ENCODE measurements around the gene OPCML.

OPCML gene

DNA sequence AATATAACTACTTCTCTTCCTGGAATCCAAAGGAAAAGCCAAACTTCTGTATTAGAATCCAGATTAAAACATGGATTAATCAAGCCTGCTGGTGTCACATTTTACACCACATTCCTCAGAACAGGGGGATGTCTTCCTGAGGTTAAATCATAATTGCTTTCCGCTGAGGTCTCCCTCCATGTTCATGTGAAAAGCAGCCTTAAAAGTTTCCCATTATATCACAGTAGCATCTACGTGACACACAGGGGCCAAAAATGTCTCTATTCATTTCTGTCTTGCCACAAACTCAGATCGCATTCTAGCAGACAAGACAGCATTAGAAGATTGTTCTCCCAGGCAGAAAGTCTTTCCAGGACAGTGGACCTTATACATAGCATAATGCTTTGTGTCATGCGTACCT, 788.7 kb downstream of the OPCML start:
- DNase-seq (ENCODE audit: low read depth in 2 of 2) = no peak

DNA sequence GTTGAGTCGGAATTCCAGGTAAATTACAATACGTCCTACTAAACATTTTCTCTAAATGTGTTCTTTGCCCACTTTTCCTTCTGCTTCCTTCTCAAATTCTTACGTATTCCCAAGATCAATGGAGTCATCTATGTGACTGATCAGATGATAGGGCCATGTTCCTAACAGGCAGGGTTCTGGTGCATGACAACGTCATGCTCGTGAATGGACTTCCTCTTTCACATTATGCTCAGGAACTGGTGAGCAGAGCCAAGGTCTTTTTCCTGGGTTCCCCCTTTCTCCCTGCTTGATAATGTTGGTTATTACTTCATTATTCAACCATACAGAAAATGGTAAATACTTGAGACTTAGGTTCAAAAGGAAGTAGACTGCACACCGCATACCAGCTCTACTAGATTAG, 789.4 kb downstream of the OPCML start:
- DNase-seq (ENCODE audit: low read depth in 2 of 2) = no peak

DNA sequence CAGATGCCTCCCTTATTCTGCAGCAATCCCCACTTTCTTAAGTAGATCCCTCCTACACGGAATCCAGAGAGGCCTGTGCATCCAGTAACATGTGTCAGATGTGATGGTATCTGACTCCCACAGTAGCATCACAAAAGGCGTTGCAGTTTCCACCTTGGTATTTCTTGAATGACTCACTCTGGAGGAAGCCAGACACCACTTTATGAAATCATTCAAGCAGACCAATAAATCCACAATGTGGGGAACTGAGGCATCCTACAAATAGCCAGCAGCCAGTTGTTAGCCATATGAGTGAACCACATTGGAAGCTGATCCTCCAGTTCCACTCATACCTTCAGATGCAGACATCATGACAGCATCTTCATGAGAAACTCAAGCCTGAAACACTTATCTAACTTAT, 798.1 kb downstream of the OPCML start:
- DNase-seq (ENCODE audit: low read depth in 2 of 2) = no peak

DNA sequence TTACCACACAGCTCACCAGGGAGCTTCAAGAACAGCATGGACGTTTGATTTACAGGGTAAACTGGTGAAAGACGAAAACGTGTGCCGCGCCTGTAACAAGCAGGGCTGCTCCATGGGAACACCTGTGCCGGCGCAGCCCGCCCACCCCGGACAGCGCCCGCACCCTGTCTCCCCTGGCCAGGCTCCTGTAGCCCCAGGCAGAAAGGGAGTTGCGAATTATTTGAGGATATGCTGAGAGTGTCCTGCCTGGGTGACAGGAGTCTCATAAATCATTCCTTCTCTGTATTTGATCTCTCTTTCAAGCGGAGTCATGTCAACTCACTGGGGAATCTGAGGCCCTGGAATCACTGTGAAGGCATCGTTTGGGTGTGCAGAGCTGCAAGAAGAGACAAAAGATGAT, 804.3 kb downstream of the OPCML start:
- no peak for DNase-seq (ENCODE audit: low read depth in 2 of 2)

DNA sequence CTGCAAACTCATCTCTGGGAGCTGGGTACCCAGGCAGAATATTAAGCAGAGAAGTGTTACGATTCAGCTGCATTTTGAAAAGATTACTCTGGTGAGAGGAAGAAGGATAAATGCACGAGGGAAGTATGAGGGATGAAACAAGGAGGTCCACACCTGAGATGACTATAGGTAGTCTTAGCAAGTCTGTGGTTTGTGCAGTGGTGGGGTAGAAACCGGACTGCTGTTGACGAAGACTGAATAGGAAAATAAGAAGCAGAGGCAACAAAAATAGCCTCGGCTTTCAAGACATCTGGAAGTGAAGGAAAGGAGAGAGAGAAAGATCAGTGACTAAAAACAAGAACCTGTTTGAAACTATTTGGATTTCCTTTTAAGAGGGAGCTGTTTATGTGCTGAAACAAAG, 810.8 kb downstream of the OPCML start:
- no peak for DNase-seq (ENCODE audit: low read depth in 2 of 2)

DNA sequence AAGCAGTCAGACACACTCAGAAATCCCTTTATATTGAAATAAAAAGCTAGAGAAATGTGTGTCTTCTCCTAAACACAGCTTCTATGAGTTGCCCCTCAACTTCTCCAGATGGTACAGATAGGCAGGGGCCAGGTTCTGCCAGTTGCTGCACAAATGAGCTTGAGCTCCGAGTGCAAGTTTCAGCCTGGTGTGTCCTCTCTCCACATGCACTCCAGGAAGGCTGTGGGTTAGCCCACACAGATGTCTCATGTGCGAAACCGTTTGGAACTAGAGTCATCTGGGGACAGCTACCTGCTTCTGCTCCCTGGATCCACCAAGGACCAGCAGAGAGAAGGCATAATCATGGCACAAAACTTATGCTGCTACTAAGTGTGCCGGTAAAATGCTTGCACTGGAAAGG, 812.6 kb downstream of the OPCML start:
- DNase-seq (ENCODE audit: low read depth in 2 of 2) = no peak

DNA sequence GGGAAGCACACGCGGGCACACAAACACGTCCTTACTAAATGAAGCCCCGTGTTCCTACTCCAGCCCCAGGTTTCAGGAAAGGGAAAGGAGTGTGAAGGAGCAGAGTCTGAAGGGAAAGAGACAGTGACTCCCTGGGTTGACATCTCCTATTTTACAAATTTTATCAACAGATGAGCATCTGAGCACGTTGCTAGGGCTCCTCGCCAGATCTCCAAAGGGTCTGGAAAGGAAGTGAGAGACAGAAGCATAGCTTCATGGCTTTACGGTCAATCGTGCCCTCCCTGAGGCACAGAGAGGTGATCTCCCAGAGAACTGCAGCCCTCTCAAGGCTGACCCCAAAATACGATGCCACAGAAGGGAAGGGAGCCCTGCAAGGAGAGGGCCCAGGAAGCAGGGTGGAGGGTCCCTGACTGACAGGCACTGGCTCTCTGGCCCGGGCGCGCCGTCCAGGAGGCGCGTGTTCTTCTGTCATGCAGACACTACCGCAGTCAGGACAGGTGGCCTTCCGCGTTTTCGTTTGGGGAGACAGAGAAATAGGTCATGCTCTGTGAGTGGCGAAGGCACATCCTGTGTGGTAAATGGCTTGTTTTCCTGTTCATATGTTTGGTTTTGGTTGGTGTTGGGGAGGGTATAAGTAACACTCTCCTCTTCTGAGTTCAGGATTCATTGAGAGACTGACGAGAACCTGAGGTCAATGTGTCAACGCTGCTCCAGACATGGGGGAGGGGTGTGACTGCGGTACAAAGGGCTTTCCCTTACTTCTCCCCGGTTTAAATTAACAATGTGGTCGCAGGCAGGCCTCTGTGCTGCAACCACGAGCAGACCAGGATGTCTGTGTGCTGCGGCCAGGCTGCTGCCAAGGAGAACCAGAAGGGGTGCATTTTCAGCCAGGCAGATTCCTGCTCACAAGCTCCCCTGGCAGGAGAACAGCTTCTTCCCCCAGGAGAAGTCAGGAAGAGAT, 813.3 kb downstream of the OPCML start:
- DNase-seq (ENCODE audit: low read depth in 2 of 2) = peak; percentile 34 to 42

DNA sequence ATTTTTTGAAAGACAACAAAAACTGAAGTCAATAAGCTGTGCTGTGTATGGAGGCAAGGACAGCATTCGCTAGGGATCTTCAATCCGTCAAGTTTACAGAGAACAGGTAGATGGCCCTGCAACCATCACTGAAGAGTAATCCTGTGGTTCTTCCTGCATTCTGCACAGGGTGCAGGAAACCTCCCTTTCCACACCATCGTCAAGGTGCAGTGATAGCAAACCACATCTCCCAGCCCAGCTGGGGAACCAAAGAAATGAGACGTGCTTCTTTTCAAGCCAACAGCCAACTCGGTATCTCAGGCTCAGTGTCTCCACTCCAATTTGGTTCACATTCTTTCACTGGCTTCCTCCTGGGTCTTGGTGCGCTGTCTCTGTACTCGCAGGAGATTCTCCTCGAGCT, 814.5 kb downstream of the OPCML start:
- no peak for DNase-seq (ENCODE audit: low read depth in 2 of 2)

DNA sequence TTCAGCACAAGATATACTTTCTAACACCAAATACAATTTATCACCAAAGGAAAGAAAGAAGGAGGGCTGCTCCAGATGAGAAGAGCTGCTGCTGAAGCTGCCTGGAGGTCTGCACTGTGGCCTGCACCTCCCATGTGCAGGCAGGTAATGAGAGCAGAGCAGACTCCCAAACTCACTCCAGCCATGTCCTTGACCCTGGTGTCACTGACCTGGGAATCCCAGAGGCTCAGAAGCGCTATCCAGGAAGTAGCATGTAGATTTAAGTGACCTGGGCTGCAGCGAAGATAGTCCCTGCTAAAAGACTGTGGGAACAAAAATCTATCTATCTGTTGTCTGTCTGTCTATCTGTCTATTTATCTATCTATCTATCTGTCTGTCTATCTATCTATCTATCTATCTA, 816.3 kb downstream of the OPCML start:
- no peak for DNase-seq (ENCODE audit: low read depth in 2 of 2)

DNA sequence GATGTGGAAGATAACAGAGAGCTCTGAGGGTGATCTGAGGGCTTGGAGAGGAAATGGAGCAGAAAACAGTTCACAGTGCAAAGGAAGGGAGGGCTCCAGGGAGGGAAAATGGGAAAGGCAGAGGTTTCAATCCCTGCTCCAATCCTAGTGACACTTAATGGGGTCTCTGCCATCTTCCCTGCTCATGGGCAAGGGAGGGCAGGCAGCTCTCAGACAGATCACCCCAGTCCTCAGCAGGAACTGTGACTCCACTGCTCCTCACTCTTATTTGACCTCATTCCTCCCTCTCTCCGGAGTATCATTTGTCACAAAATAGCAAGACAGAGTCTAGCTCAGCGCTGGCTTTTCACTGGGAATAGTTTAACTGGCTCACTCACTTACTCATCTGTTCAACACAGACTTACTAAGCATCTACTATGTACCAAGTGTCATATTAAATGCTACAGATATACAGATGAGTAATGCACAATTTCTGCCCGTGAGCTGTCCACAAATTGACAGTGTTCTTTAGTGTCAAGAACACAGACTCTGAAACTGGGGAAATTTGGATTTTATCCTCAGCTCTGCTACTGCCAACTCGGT, 817.4 kb downstream of the OPCML start:
- no peak for DNase-seq (ENCODE audit: low read depth in 2 of 2)

DNA sequence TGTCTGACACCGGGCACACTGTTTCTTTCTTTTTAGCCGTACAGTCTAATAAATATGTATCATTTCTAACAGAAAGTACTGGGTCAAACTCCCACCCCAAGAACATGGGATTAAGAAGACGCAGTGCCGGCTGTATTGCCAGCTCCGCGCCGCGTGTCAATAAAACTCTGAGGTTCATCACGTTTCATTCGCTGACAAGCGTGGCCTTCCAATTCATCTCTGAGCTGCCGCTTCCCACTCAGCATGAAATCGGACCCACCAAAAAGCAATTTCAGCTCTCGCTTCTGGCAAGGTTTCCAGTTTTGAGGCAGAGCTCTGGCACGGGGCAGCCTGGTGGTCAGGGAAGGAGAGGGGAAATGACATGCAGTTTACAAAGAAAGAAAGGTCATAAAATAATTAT, 819.8 kb downstream of the OPCML start:
- no peak for DNase-seq (ENCODE audit: low read depth in 2 of 2)

DNA sequence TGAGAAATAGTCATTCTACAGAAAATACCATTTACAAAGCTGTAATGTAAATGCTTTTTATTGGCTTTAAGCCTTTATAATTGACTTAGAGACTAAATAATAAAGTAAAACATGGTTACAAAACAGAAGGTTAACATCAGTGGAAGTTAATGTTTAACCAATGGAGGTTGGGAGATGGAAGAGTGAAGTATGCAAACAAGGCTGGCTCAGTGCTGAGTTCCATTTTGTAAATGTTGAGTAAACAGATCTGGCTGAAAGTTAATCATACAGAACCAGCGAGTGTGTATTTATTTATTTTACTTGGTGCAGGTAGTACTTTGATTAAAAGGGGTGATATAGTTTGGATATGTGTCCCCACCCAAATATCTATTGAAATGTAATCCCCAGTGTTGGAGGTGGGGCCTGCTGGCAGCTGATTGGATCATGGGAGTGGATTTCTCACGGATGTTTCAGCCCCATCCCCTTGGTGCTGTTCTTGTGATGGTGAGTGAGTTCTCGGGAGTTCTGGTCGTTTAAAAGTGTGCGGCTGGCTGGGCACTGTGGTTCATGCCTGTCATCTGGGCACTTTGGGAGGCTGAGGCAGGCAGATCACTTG, 827.4 kb downstream of the OPCML start:
- no peak for DNase-seq (ENCODE audit: low read depth in 2 of 2)

DNA sequence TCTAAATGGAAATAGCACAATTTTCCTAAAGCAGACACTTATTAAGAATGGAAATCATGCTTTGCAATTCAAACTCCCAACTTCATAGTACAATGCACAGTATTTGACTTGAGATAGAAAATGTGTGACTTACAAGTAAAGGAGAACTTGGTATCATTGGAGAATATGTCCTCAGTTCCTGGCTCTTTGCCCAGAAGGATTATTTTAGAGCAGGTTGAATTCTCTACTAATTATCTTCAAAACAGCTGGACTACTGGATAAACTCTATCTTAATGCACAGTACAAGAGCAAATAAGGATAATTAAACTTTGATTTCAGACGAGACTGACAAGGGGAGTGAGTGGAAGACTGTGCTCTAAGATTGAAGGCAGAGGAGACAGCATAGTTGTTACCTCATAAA, 839.4 kb downstream of the OPCML start:
- DNase-seq (ENCODE audit: low read depth in 2 of 2) = no peak

DNA sequence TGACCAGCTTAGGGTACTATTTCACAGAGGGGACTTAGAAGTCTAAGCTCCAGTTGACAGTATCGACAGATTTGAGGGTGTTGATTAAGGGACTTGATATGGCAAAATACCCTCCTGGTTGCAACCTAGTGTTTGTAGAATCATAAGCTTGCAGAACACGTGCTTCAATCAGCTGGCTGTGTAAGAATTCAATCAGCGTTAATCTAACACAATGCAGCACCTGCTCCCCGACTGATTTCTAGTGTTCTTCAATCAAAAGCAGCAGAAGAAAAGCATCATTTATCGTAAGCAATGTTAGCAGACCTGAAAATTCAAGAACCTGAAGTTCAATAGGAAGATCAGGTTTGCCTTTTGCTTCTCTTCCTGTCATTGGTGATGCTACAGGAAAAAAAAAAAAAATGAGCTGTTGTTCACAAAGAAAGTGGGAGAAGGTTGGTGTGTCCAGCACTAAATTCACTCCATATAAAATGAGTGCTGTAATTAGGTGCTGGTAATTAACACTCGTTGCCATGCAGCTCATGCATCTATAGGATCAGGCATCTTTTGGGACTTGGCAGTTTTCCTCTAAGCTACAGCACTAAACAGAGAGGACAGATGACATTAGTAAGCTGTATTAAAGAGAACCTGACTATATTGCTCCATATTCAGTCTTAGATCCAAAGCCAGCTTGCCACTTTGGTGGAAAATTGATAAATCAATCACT, 840.3 kb downstream of the OPCML start:
- DNase-seq (ENCODE audit: low read depth in 2 of 2) = no peak

DNA sequence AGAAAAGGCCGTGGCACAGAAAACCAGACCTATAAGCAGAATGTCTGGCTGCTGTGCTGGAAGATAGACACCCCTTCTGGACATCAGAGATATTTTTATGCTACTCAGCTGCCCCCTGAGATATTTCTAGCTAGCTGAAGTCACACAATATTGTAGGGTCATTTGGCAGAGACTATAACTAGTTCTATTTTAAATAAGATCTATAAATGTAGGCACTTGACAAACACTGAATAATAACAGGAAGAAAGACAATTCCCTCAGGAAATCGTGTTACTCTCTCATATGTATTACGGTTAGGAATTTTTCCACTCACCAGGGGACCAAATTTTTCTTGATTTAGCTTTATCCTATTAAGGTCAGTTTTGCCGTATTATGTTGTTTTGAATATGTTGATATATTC, 845.4 kb downstream of the OPCML start:
- DNase-seq (ENCODE audit: low read depth in 2 of 2) = no peak

DNA sequence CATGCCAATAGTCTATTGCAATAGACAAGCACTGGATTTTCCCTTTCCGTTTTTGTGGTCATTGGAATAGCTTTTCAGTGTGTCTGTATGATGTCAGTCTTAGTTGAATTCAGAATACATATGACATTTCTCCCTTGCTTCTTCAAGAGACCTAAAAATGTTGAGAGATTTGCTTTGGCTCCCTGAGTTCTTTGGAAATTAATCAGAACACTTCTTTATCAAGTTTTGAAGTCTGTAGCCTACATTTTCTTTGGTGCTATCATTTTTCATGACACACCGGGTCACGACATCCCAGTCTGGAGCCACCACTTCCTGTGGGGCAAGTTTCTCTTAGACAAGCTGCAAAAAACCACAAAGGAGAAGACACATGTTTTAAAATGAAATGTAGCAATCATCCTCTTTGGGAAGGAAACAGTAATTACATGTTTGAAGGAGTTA, 847.1 kb downstream of the OPCML start:
- no peak for DNase-seq (ENCODE audit: low read depth in 2 of 2)

DNA sequence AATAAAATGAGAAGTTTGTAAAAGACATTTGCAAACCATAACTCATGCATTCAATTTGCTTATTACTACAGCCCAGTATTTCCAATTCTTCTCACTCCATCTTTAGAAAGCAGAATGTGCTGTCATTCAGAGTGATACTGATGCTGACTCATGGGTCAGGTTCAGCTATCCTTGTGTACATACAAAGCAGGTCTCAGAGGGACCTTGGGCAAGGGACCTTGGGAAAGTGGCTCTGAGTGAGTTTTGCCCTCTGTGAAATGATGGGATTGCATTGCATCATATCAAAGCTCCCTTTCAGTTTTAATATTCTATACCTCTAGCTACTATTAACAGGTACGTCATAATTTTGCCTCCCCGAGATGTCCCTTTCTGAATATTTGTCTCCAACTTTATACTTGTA, 848.7 kb downstream of the OPCML start:
- DNase-seq (ENCODE audit: low read depth in 2 of 2) = no peak

DNA sequence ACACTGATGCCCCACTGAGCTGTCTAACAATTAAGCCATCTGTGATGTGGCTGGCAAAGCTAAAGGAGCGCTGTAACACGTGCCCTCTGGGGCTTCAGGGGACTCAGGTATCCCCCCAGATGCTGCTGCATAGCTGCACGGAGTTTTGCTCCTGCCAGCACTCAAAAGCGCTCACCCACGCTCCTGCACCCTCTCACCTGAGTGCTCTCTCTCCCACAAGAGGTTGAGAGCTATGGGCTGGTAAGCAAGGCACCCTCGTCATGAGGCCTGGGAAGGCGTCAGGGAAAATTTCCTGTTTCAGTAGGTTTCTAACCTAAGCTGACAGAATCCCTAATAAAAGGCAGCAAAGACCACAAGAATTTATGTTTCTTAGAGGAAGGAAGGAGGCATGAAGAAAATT, 850.3 kb downstream of the OPCML start:
- DNase-seq (ENCODE audit: low read depth in 2 of 2) = no peak

DNA sequence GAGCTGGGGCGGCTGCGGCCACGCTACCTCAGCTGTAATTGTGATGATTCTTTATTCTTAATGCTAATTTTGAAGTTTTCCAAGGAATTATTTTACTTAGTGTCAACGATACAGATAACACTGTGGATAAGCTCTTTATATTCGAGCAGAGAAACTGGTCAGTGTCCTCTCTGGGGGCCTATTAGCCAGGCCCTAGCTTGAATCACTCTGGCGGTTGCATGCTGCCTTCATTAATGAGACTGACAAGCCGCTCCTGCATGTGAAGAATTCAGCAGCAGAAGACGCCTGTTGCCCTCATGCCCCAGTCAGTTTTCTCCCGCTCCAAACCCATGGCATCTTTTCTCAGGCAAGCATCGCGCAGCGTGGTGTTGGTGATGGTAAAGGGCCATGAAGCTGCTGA, 851.7 kb downstream of the OPCML start:
- DNase-seq (ENCODE audit: low read depth in 2 of 2) = no peak

DNA sequence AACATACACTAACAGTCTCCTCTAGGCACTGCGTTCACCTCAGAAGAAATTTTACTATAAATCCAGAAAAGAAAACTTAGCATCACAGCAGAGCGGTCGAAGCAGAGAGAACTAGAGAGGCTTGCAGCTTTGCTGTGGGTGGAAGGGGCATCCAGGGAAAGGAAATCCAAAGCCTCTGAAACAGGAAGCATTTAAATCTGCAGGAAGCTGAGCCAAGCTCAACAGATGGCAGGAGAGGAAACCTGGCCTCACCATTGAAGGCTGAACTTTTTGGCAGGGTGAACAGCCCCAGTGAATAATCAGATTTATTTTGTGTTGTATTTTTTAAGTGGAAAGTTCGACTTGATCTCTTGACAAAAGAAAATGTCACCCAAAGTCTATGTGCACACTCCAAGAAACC, 858.1 kb downstream of the OPCML start:
- no peak for DNase-seq (ENCODE audit: low read depth in 2 of 2)

DNA sequence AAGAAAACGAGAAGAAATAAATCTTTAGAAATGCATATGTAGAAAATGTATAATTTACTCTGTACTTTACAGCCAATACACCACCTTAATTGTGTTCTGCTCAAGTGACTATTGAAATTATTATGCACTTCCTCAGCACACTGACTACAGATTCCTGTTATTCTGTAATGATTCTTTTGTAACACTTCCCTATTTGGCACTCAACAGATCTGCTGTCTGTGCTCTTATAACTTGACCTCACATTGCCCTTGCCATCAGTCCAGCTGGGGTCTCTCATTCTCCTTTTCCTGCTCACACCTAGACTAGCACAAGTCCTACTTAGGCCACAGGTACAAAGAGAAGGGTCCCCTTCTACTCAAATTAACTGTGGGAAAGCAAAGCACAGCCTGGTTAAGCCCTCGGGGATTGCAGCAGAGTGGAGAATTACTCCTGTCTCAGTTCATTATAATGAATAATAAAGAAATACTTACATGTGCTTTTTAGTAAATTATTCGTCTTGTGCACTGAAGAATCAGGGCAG, 860.4 kb downstream of the OPCML start:
- DNase-seq (ENCODE audit: low read depth in 2 of 2) = no peak
